ENCODE data around the gene ABCB7.
"Not testable (repeated sequence)": the region's sequence is repeated elsewhere in the genome, so short reads cannot be mapped to it uniquely, and the experiment has no call there.

The ABCB7 gene

GRCh38 chrX:75155827-75156525 is at the start of gene ABCB7:
Gene ABCB7, minus strand, starts transcription at chrX:75156283. Its CDS starts 11 bp downstream, at chrX:75156272.
- peak; percentile 65 for DNase-seq

GRCh38 chrX:75188415-75189206 is 32.5 kb upstream of the ABCB7 start:
- not testable (repeated sequence) for DNase-seq

DNA sequence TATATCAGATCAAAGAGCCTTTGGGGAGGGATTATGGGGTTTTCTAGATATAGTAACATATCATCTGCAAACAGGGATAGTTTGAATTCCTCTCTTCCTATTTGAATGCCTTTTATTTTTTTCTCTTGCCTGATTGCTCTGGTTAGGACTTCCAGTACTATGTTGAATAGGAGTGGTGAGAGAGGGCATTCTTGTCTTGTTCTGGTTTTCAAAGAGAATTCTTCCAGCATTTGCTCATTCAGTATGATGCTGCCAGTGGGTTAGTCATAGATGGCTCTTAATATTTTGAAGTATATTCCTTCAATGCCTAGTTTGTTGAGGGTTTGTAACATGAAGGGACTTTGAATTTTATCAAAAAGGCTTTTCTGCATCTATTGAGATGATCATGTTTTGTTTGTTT is 25.6 kb upstream of the ABCB7 start:
- no peak for DNase-seq

DNA sequence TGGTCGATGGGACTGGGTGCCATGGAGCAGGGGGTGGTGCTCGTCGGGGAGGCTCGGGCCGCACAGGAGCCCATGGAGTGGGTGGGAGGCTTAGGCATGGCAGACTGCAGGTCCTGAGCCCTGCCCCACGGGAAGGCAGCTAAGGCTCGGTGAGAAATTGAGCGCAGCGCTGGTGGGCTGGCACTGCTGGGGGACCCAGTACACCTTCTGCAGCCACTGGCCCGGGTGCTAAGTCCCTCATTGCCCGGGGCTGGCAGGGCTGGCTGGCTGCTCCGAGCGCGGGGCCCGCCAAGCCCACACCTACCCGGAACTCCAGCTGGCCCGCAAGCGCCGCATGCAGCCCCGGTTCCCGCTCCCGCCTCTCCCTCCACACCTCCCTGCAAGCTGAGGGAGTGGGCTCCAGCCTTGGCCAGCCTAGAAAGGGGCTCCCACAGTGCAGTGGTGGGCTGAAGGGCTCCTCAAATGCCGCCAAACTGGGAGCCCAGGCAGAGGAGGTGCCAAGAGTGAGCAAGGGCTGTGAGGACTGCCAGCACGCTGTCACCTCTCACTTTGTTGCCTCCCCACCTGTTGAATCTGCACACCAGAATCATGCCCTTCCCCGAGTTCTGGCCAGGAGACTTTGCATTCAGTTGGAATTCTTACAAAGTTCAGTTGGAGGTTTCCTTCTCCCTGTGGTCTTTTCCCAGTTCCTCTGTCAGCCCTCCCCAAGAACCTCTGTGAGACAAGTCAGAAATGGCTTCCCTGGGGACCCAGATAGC is 23.6 kb upstream of the ABCB7 start:
- DNase-seq, result not testable (repeated sequence)

- not testable (repeated sequence) for DNase-seq
Observed at GRCh38 chrX:75172257-75172890, 16.3 kb upstream of the ABCB7 start.

- DNase-seq, result no peak
Observed at GRCh38 chrX:75158054-75158453, 2.0 kb upstream of the ABCB7 start.

DNA sequence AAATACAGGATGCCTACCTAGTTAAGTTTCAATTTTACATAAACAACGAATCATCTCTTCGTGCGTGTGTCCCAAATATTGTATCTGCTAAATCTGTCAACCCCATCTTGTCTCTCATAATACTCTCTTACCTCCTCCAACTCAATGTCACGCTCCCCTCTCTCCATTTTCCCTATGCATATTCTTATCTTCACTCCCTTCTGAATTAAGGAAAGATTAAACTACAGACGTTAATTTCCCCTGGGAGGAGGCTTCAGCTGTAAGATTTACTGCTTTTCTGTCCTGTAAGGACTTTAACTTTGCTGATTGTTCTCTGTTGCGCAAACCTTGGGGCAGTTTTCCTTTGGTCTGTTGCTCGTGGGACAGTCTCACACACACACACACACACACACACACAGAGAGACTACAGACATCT is 455 bp upstream of the ABCB7 start:
- DNase-seq, result no peak

- DNase-seq, result no peak
Observed at GRCh38 chrX:75155447-75155826, 646 bp downstream of the ABCB7 start.

- DNase-seq, result no peak
Observed at GRCh38 chrX:75154871-75155270, 1.2 kb downstream of the ABCB7 start.

DNA sequence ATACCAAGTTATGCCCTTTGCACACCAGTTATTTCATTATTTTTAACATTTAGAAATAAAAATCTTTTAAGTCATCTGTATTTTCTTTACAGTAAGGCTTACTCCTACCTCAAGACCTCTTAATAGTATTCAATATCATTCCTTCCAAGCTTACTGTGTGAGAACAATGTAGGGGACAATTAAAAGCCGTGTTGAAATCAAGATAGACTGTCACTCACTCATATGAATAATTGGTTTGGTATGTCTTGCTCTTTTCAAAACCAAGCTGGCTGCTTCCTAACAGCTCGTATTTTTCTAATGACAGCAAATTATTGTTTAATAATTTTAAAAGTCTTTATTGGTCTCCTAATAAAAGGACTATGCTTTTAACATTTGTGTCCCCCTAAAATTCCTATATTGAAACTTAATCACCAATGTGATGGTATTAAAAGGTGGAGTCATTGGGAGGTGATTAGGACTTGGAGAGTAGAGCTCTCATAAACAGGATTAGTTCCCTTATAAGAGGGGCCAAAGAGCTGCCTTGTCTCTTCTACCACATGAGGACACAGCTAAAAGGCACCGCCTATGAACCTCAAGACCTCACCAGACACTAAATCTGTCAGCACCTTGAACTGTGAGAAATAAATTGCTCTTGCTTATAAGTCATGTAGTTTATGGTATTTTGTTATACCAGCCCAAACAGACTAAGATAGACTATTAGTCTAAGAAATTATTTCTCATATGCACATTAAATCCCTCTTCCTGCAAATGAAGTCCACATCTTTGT is 4.1 kb downstream of the ABCB7 start:
- no peak for DNase-seq

GRCh38 chrX:75149654-75150053 is 6.4 kb downstream of the ABCB7 start:
- DNase-seq, result no peak

GRCh38 chrX:75132672-75133071 is 23.4 kb downstream of the ABCB7 start:
- no peak for DNase-seq

DNA sequence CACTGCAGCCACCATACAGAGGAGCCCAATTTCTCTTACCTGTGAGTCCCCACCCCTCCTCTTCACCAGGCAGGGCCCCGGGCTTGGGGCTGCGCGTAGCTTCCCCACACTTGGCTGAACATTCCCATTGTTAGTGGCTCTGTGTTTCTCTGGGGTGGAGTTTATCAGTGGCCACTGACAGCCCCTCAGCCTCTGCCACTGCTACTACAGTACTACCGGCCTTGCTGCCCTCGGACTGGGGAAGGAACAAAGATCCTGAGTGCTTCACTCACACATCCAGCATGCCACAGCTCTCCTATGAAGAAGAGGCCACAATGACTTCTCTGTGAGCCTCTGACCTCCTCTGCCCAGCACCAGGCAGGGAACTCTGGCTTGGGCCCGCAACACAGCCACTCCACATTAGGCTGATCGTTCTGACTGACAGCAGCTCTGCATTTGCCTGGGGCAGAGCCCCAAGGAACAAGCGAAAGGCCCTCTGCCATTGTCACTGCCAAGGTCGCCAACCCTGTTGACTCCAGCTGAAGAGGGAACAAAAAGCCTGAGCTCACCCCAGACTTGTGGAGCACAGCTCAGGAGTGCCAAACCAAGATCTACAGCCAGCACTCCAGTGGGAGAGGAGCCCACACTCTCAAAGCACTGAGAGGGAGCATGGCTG is 24.0 kb downstream of the ABCB7 start:
- no peak for DNase-seq

DNA sequence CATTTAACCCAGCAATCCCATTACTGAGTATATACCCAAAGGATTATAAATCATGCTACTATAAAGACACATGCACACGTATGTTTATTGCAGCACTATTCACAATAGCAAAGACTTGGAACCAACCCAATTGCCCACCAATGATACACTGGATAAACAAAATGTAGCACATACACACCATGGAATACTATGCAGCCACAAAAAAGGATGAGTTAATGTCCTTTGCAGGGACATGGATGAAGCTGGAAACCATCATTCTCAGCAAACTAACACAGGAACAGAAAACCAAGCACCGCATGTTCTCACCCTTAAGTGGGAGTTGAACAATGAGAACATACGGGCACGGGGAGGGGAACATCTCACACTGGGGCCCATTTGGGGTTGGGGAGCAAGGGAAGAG is 27.0 kb downstream of the ABCB7 start:
- DNase-seq, result not testable (repeated sequence)

DNA sequence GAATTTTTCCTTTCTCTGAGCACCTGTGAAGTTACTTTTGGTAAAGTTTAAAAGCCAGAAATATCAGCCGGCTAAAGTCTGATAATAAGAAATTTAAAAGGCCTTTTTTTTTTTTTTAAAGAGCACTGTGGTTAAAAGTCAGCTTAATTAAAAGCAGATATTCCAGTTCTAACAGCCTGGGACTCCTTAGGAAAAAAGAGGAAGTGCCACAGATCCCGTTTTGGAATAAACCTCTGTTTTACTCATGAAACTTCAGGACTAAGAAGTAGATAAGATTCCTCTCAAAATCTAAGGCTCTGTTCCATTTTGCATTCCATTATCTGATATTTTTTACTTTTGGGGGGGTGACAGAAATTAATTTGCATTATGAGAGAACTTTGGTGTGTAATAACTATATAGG is 37.8 kb downstream of the ABCB7 start:
- no peak for DNase-seq

- no peak for DNase-seq
Observed at GRCh38 chrX:75115707-75116413, 40.2 kb downstream of the ABCB7 start.

DNA sequence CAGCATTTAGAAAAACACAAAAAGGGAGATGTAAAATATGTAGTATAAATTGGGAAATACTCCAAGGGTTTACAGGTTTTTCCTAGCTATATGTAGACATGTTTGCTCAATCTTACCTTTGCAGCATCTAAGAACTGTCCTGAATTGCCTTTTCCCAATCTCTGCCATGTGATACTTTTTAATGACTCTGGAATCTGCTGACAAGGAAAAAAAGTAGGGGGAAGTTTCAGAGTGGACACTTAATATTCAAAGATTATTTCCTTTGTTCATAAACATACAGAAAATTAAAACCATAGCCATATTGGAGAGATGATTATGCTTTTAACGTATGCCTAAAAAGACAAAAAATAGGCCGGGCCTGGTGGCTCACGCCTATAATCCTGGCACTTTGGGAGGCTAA is 41.4 kb downstream of the ABCB7 start:
- DNase-seq, result no peak

- no peak for DNase-seq
Observed at GRCh38 chrX:75113664-75114063, 42.4 kb downstream of the ABCB7 start.

GRCh38 chrX:75107863-75108509 is 48.1 kb downstream of the ABCB7 start:
- DNase-seq, result no peak

DNA sequence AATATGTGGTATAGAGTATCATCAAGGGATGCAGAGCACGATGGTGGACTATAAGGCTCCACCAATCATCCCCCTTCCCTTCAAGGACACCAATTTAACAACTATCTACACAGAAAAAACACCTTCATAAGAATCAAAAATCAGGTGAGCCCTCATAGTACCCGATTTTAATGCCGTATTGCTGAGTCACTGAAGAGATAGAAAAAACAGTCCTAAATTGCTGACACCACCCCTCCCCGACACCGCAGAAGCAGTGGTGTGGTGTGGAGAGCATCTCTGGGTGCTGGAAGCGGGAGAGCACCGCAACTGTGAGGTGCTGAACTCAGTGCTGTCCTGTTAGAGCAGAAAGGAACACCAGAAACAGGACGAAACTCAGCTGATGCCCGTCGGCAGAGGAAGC is 49.3 kb downstream of the ABCB7 start:
- DNase-seq, result no peak

- DNase-seq, result no peak
Observed at GRCh38 chrX:75096331-75096730, 59.8 kb downstream of the ABCB7 start.

All from activated CD4-positive, alpha-beta T cell treated with anti-CD3 and anti-CD28 coated beads for 48 hours (primary cell).